GM12864 (cell line): ENCODE results near the gene MSI2.

Source experiments
- DNase-seq: peaks from one replicate; pipeline ENCODE4 v3.0.0-alpha.2; 2011; ENCODE audit warnings: low read depth
- H3K4me3 ChIP-seq: 2 replicates; pipeline ENCODE4 v1.5.1; 2011; ENCODE audit warnings: mild to moderate bottlenecking, low read depth, low read length, control low read depth
- TF ChIP-seq, protein P1 (sequence below): IDR thresholded peaks from 2 replicates; pipeline ENCODE4 v1.5.1; 2011; ENCODE audit warnings: low read depth, mild to moderate bottlenecking, moderate library complexity, low read length, control low read depth, inconsistent platforms; ENCODE audit errors: missing control alignments

The MSI2 gene

DNA sequence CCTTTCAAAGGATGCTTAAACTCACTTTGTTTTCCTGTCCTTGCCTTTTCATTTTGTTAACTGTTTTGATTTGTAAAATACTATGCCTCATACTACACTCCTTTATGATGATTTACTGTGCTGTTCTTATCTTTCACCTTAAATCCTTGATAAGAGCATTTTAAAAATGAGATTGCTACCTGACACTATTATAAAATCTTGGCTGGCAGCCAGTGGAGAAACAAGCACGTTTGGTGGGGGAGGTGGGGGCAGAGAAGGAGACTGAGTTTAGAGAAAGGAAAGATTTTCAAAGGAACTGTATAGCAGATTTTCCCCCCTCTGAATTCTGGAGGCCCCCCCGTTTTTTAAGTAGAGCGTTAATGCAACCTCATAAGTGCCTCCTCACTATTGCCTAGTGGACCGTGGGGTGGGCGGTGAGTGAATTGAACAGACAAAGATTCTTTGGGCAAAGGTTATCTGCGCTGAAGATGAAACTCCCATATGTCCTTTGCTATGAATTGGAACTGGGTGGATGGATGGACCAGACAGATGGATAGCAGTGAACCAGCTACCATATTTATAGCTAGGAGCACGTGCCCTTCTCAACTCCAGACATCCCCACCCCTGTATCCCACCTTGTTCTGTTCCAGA lies 288.6 kb downstream of the MSI2 start:
- TF ChIP-seq, protein P1, sequence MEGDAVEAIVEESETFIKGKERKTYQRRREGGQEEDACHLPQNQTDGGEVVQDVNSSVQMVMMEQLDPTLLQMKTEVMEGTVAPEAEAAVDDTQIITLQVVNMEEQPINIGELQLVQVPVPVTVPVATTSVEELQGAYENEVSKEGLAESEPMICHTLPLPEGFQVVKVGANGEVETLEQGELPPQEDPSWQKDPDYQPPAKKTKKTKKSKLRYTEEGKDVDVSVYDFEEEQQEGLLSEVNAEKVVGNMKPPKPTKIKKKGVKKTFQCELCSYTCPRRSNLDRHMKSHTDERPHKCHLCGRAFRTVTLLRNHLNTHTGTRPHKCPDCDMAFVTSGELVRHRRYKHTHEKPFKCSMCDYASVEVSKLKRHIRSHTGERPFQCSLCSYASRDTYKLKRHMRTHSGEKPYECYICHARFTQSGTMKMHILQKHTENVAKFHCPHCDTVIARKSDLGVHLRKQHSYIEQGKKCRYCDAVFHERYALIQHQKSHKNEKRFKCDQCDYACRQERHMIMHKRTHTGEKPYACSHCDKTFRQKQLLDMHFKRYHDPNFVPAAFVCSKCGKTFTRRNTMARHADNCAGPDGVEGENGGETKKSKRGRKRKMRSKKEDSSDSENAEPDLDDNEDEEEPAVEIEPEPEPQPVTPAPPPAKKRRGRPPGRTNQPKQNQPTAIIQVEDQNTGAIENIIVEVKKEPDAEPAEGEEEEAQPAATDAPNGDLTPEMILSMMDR = no peak
- DNase-seq = no peak
- no peak overlapping the region for H3K4me3 ChIP-seq

DNA sequence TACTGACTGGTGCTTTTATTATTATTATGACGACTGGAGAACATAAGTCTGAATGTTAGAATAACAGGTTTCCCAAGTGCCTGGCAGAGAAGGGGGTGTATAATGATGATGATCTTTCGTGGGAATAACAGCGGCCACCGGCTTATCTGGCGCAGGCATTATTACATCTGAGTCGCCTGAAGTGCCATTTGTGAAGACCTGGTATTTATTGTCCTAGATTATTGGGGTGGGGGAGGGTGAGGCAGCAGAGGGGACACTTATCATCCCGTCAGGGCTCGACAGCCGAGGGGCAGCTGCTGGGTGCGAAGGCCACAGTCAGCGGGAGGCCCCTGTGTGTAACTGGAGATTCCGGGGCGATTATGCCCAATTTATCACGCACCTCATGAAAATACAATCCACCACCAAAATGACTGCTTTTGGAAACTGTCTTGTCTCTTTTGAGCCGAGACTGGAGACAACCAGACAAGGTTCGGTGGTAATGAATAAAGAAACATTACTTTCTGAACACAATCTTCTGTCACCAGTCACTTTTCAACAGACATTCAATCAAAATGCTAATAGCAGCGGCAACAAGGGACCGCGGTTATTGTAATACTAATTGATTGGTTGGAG lies 289.5 kb downstream of the MSI2 start:
- no peak overlapping the region for H3K4me3 ChIP-seq
- DNase-seq = no peak
- TF ChIP-seq, protein P1 = no peak

DNA sequence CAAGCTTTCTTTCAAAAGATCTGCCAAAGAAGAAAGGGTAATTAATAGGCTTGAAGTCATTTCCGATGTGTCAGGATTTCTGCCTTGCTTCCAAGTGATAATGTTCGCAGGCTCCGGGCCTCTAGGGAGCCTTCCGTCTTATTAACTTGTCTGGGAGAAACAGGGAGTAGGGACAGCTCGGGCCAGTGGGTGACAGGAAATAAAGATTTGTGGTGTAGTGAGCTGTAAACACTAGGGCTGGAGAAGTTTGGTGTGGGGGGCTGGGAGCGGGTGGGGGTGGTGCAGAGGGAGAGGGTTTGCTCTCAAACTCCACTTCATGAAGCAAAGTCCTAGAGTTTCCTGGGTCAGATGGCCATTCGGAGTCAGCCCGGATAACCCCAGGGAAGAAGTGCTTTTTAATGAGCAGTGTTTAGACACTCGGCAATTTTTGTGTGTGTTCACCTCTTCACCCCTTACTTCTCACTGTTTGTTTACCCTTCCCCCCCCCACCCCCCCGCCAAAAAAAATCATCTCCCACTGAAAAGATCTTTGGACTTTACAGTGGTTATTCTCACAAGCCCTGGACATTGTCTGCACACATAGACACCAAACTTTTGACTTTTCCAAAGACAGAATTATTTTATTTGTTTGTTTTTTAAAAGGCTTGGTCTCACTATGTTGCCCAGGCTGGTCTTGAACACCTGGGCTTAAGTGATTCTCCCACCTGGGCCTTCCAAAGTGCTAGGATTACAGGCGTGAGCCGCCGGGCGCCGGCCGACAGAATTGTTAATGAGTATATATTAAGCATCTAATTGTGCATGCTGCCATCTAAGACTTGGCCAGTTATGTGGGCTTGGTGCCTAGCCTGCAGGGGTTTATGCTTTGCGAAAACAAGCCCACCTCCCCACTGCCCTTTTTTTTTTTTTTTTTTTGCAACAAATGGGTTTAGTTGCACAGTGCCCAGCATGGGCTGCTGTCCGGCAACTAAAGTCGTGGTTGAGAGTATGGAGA lies 292.4 kb downstream of the MSI2 start:
- DNase-seq = no peak
- TF ChIP-seq, protein P1 = no peak
- no peak overlapping the region for H3K4me3 ChIP-seq

DNA sequence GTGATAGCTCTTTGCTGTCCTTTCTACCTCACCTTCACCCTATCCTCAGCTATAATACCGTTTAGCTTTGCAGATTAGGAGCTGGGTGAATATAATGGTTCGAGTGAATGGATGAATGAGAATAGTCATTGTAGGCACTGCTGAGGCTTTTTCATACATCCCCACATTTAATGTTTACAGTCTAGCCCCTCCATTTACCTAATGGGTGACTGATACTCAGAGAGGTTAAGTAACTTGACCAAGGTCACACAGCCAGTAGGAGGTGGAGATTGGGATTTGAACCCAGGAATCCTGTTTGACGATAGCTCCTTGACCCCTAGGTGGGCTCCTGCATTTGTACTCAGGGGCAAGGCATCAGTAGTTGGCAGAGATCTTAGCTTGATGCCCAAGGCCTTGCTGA lies 293.1 kb downstream of the MSI2 start:
- H3K4me3 ChIP-seq = no peak overlapping the region
- TF ChIP-seq, protein P1 = no peak
- no peak for DNase-seq

DNA sequence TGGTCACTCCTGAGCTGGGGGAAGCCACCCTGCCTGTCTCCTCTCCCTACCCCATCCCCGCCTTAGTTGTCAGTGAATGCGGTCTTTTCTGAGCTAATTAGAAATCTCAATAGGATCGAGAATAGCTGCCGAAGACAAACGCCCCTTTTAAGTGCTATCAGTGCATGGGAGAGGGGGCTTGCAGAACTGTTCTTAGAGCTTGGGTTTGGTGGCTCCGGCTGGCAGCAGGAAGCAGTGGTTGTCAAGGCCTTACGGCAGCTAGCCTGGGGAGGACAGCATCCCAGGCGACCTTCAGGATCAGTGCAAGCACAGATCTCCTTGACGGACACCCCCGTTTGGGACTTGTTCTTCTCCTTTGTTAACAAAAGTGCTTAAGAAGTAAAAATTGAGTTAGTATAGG lies 293.7 kb downstream of the MSI2 start:
- DNase-seq = no peak

DNA sequence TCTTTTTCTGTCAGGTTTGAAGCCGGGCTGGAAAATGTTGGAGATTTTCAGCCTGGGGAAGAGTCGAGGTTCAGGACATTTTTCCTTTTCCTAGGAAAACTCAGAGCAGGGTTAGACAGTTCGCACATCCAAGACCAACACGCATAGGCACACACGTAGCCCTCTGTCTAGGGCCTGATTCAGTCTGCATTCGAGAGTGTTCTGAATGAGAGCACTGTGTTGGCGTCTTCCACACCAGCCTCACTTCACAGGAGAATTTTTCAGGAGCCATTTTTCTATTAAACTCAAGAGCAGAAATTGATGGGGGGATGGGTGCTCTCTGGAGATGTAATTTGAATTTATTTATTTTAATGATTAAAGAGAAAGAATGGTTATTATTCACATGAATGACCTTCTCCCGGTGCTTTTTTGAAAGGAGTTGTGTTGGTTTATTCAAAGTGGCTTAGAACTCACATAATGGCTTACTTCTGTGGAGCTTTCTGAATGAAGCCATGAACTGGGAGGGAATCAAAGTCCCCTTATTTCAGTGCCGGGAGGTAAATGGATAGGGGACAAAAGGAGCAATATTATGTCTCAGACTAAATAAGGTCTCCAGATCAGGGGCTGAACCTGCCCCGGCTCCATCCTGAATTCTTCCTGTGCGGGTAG lies 294.5 kb downstream of the MSI2 start:
- H3K4me3 ChIP-seq = no peak overlapping the region
- no peak for DNase-seq
- TF ChIP-seq, protein P1 = no peak

More for the DNA sequence above, 293.7 kb downstream of the MSI2 start:
- no peak overlapping the region for H3K4me3 ChIP-seq
- TF ChIP-seq, protein P1 = no peak
